NT2/D1 (cell line): Measurements from ENCODE around the gene NDUFS6.

Experiments
- DNase-seq: peaks from one replicate; pipeline ENCODE4 v3.0.0-alpha.2; 2011; ENCODE audit warnings: low read depth, low spot score
- H3K27me3 ChIP-seq: 2 replicates; pipeline ENCODE4 v1.6.0; 2011; ENCODE audit warnings: mild to moderate bottlenecking; ENCODE audit not compliant: insufficient read length, insufficient read depth
- H3K36me3 ChIP-seq: 2 replicates; pipeline ENCODE4 v1.6.1; 2011; ENCODE audit warnings: mild to moderate bottlenecking, low read length, mixed read lengths; ENCODE audit not compliant: insufficient read depth, insufficient read length
- H3K4me1 ChIP-seq: 2 replicates; pipeline ENCODE4 v1.5.1; 2011; ENCODE audit not compliant: insufficient read depth, insufficient read length
- H3K4me3 ChIP-seq: 2 replicates; pipeline ENCODE4 v1.5.1; 2011; ENCODE audit warnings: low read depth; ENCODE audit not compliant: insufficient read length
- H3K9ac ChIP-seq: 2 replicates; pipeline ENCODE4 v1.6.0; 2011; ENCODE audit warnings: low read depth; ENCODE audit not compliant: insufficient read length
- H3K9me3 ChIP-seq: 2 replicates; pipeline ENCODE4 v1.5.1; 2011; ENCODE audit warnings: mild to moderate bottlenecking, low read length; ENCODE audit not compliant: insufficient read depth
- SUZ12 ChIP-seq: IDR thresholded peaks from 2 replicates; pipeline ENCODE4 v1.6.1; 2011; ENCODE audit not compliant: insufficient read length, insufficient read depth; ENCODE audit errors: extremely low read depth
- YY1 ChIP-seq: IDR thresholded peaks from 2 replicates; pipeline ENCODE4 v1.6.1; 2011; ENCODE audit not compliant: insufficient read length, insufficient read depth
- ZNF274 ChIP-seq: IDR thresholded peaks from 2 replicates; pipeline ENCODE4 v1.6.1; 2011; ENCODE audit warnings: mild to moderate bottlenecking, low read depth, low read length

The NDUFS6 gene

DNA sequence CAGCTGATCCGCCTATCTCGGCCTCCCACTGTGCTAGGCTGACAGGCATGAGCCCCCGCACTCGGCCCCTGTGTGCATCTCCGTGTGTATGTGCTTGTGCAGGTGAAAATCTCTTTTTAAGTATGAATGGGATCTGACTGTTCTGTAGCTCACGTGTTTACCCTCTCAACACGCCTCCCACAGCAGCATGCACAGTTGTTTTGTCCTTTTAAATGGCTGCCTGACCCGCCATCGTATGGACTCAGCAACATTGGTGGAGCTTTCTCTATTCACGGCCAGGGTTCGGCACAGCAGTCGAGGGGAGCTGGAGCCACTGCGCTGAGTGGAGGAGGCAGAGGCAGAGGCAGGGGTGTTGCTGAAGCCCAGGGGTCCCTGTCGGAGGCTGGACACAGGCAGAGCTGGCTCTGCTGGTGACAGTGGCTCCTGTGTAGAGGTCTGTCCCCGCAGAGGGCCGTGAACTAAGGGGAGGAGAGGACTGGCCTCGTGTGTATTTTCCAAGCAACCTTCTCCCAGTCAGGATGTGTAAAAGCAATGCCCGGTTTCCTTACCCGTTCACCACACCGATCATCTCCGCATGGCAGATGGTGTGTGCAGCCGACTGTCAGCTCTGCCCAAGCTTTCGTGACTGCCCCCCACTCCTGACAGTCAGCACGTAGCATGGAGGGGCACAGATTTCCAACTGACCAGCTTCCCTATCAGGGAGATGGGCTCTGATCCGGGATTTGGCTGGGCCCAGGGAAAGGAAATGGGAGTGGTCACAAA is 38.9 kb upstream of the NDUFS6 start:
- Histone ChIP-seq H3K4me3 (no peak overlapping the region), H3K27me3 (no peaks in the 10 kb centered on the region), H3K9ac (no peak overlapping the region), H3K4me1 (no peaks in the 10 kb centered on the region), H3K36me3 (no peaks in the 10 kb centered on the region), H3K9me3 (no peaks in the 10 kb centered on the region; the same call in 1 of the 2 replicates)
- DNase-seq, result no peak
- no peak for TF ChIP-seq YY1
- no peak for TF ChIP-seq SUZ12
- no peak for TF ChIP-seq ZNF274

DNA sequence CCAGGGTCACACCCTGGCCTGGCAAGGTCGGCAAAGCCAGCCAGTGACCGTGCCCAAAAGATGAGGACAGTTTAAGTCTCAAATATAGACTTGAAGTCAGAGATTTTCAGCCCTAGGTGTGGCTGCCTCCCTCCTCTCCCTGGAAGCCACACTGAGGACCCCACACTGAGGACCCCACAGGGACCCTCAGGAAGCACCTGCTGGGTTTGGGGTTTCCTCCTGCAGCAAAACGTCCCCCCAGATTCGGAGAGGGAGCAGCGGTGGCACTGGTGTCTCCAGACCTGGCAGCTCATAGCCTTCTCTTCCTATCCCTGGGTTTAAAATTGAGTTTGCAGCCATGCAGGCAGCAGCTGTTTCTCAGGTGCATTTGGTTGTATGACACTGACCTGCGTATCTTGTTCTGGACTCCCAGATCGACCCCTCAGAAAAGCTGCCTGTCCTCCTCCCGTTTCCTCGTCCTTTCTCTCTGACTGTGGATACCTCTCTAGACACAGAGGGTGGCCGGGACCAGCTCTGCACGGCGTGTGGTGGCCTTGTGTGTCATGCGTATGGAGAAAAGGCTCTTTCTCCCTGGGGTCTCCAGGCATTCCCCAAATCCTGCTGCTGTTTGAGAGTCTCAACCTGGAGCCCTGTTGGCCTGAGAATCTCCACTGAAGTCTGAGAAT is 38.2 kb upstream of the NDUFS6 start:
- Histone ChIP-seq H3K4me3 (no peak overlapping the region), H3K9ac (no peak overlapping the region), H3K36me3 (no peaks in the 10 kb centered on the region), H3K9me3 (no peaks in the 10 kb centered on the region; the same call in 1 of the 2 replicates), H3K27me3 (no peaks in the 10 kb centered on the region), H3K4me1 (no peaks in the 10 kb centered on the region)
- TF ChIP-seq YY1 (no peak), SUZ12 (no peak), ZNF274 (no peak)
- DNase-seq, result no peak

- Histone ChIP-seq H3K36me3 (no peaks in the 10 kb centered on the region), H3K4me3 (no peak overlapping the region), H3K9ac (no peak overlapping the region), H3K4me1 (no peaks in the 10 kb centered on the region), H3K9me3 (no peaks in the 10 kb centered on the region; the same call in 1 of the 2 replicates), H3K27me3 (no peaks in the 10 kb centered on the region)
- TF ChIP-seq YY1 (no peak), ZNF274 (no peak), SUZ12 (no peak)
- DNase-seq, result peak; percentile 13
These were observed 37.7 kb upstream of the NDUFS6 start for GRCh38 chr5:1763548-1763911.

DNA sequence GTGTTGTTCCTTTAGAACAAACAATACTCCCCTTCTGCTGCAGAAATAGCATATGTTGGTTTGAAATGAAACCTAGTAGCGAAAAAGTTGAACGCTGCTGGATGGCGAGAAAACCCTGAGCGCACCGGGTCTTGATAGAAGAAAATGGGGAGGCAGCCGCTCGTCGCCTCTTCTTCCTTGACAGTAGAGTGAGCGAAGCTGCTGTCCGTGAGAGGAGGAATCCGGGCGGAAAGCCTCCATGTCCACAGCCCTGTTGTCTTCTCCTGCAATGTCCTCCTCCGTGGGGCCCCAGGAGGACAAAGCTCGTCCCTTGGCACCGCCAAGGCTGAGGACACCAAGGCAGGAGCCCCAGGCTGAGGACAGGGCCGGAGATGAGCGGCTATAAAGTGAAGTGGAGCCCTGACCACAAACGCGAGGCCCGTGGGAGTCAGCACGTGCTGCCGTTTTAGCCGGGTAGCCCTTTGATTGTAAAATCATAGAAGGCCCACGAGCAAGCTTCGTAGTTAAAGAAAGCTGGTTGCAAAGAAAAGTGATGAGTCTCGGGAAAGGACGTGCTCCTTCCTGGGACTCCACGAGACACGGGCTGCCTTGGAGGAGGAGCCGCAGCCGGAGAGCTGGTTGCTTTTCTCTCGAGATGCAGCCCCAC is 37.1 kb upstream of the NDUFS6 start:
- Histone ChIP-seq H3K9me3 (no peaks in the 10 kb centered on the region), H3K4me1 (no peaks in the 10 kb centered on the region), H3K27me3 (no peaks in the 10 kb centered on the region), H3K4me3 (no peak overlapping the region), H3K9ac (no peak overlapping the region), H3K36me3 (no peaks in the 10 kb centered on the region)
- TF ChIP-seq YY1, result no peak
- TF ChIP-seq ZNF274, result no peak
- no peak for TF ChIP-seq SUZ12
- DNase-seq, result no peak

DNA sequence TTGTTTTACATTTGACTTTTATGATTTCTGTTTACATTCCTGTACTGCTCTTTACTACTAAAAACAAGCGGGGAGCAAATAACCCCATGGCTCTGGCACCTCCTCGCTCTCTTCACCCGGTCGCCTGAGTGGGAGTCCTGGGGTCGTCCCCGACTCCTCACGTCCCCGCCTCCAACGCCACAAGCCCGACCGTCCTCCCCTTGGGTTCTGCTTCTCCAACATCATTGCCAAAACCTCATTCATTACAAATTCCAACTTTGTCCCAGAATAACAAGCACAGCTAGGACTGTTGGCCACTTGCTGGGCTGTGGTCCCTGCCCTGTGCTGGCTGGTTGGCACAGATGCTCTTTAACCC is 36.6 kb upstream of the NDUFS6 start:
- Histone ChIP-seq H3K27me3 (no peaks in the 10 kb centered on the region), H3K9ac (no peak overlapping the region), H3K36me3 (no peaks in the 10 kb centered on the region), H3K4me1 (no peaks in the 10 kb centered on the region), H3K4me3 (no peak overlapping the region), H3K9me3 (no peaks in the 10 kb centered on the region)
- DNase-seq, result no peak
- TF ChIP-seq SUZ12 (no peak), YY1 (no peak), ZNF274 (no peak)

DNA sequence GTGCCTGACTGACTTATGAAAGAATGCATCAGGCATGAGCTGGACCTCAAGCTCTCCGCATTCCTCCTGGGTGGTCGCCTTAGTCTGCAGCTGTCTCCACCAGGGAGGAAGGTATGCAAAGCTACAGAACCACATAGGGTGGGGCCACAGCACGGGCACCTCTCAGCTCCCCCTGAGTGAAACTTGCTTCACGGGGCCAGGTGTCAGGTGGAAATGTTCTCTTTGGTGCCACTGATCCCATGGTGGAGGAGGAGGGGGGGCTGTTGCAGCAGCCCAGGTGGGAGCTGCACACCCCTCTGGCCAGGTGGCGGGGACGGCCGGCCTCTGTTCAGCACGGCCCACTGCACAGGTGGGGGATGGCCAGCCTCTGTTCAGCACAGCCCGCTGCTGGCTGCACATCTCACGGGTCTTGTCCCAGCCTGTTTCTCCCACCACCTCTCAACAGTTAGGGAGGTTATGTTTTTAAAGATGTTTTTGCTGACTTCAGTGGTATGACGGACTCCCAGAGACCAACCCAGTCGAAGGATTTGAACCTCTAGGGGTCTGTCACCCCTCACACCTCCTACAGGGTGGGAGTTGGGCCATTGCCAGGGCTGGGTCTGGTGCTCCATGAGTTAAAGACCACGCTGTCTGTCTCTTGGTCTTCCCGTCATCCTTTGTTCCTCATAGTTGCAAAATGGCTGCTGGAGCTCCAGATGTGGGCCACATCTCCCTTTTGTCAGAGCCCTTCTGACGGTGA is 35.9 kb upstream of the NDUFS6 start:
- H3K4me3 ChIP-seq, result no peak overlapping the region
- H3K27me3 ChIP-seq, result no peaks in the 10 kb centered on the region
- no peak for DNase-seq
- no peaks in the 10 kb centered on the region for H3K4me1 ChIP-seq
- H3K36me3 ChIP-seq, result no peaks in the 10 kb centered on the region
- H3K9ac ChIP-seq, result no peak overlapping the region
- TF ChIP-seq SUZ12 (no peak), ZNF274 (no peak), YY1 (no peak)
- H3K9me3 ChIP-seq, result no peaks in the 10 kb centered on the region

GRCh38 chr5:1765880-1766235 is 35.3 kb upstream of the NDUFS6 start:
- Histone ChIP-seq H3K4me1 (no peaks in the 10 kb centered on the region), H3K27me3 (no peaks in the 10 kb centered on the region), H3K9ac (no peak overlapping the region), H3K4me3 (no peak overlapping the region), H3K36me3 (no peaks in the 10 kb centered on the region), H3K9me3 (no peaks in the 10 kb centered on the region)
- DNase-seq, result no peak
- TF ChIP-seq ZNF274 (no peak), SUZ12 (no peak), YY1 (no peak)
